HEK293 (cell line): Measurements from ENCODE around the gene TMEM151B.

Experiments
- CTCF ChIP-seq: fragments of 450-650 bp; formaldehyde crosslinking; IDR thresholded peaks from 2 replicates; pipeline ENCODE4 v1.5.1; 2016; ENCODE audit warnings: missing biosample characterization, missing genetic modification characterization
- MEIS1 ChIP-seq: sonication (generic); formaldehyde crosslinking; IDR thresholded peaks from 2 replicates; pipeline ENCODE4 v1.8.1; 2022; ENCODE audit warnings: missing genetic modification reagents, mild to moderate bottlenecking, borderline replicate concordance
- YY1 ChIP-seq: fragments of 450-650 bp; formaldehyde crosslinking; IDR thresholded peaks from 2 replicates; pipeline ENCODE4 v1.5.1; 2018; ENCODE audit warnings: missing biosample characterization, missing genetic modification characterization
- ZNF274 ChIP-seq, 2 experiments: fragments of 200-500 bp in 1 of 2; fragments of 450-650 bp in 1 of 2; sonication (Bioruptor generic) in 1 of 2; formaldehyde crosslinking in 1 of 2; IDR thresholded peaks; 2 replicates each; pipeline versions ENCODE4 v1.5.1 to v1.6.1; 2014 to 2016; ENCODE audit warnings: borderline replicate concordance in 1 of 2, inconsistent platforms in 1 of 2, low read length in 1 of 2, missing biosample characterization in 1 of 2, missing genetic modification characterization in 1 of 2

GRCh38 chr6:44223319-44224028 is 46.8 kb upstream of the TMEM151B start, which contains the start of gene SLC29A1:
- TF ChIP-seq CTCF (tag by site-specific recombination), result no peak
- no peak for TF ChIP-seq YY1
- TF ChIP-seq MEIS1 (CRISPR knock-in tag), result no peak
- TF ChIP-seq ZNF274 (IDR thresholded peaks at IDR 0.05; ENCODE audit: low read length), result no peak
- TF ChIP-seq ZNF274 (tag by site-specific recombination; IDR thresholded peaks at IDR 0.05; ENCODE audit: borderline replicate concordance), result no peak
